AG09319 (cell line): ENCODE data around the gene HCAR2.
"Not testable (repeated sequence)": the region's sequence is repeated elsewhere in the genome, so short reads cannot be mapped to it uniquely, and the experiment has no call there.

Source experiments
- DNase-seq: peaks from one replicate; pipeline ENCODE4 v3.0.0-alpha.2; 2010; ENCODE audit warnings: low read depth; ENCODE audit errors: extremely low read depth
- CTCF ChIP-seq: IDR thresholded peaks from 2 replicates; pipeline ENCODE4 v1.5.1; 2011; ENCODE audit warnings: low read depth, mild to moderate bottlenecking, inconsistent platforms, low read length, moderate library complexity

The HCAR2 gene

GRCh38 chr12:122724641-122725243 lies 21.6 kb upstream of the HCAR2 start:
- DNase-seq: no peak
- TF ChIP-seq CTCF: no peak

GRCh38 chr12:122722387-122722786 lies 19.2 kb upstream of the HCAR2 start:
- no peak for TF ChIP-seq CTCF
- DNase-seq: no peak

GRCh38 chr12:122721057-122721545 lies 17.9 kb upstream of the HCAR2 start:
- no peak for TF ChIP-seq CTCF
- DNase-seq: no peak

- not testable (repeated sequence) for DNase-seq
These were observed 13.5 kb upstream of the HCAR2 start, which contains the start of gene HCAR3 for GRCh38 chr12:122716658-122717057. TSS of gene HCAR3 (minus strand) at chr12:122716811. CDS start at chr12:122716737, 74 bp downstream.

- DNase-seq: not testable (repeated sequence)
These were observed 12.1 kb upstream of the HCAR2 start for GRCh38 chr12:122715211-122715610.

- DNase-seq: not testable (repeated sequence)
These were observed 10.5 kb upstream of the HCAR2 start for GRCh38 chr12:122713491-122714188.

- DNase-seq: not testable (repeated sequence)
These were observed 8.1 kb upstream of the HCAR2 start for GRCh38 chr12:122711266-122711665.

GRCh38 chr12:122710341-122710740 lies 7.2 kb upstream of the HCAR2 start:
- not testable (repeated sequence) for DNase-seq

GRCh38 chr12:122709287-122709686 lies 6.1 kb upstream of the HCAR2 start:
- not testable (repeated sequence) for DNase-seq

- not testable (repeated sequence) for DNase-seq
These were observed 684 bp upstream of the HCAR2 start for GRCh38 chr12:122703841-122704240.

- not testable (repeated sequence) for DNase-seq
These were observed 1.7 kb downstream of the HCAR2 start for GRCh38 chr12:122701481-122701880.

GRCh38 chr12:122700038-122700710 lies 3.0 kb downstream of the HCAR2 start:
- not testable (repeated sequence) for DNase-seq

- DNase-seq: not testable (repeated sequence)
These were observed 6.2 kb downstream of the HCAR2 start for GRCh38 chr12:122696922-122697321.
